Neural cell (in vitro differentiated cells): ENCODE data around the gene WDR19.
A peak's percentile ranks its signal among the peaks of the same experiment; 100 is the strongest.

Experiments used
- CTCF ChIP-seq: fragments of 450-650 bp; IDR thresholded peaks from 2 replicates; pipeline ENCODE4 v1.5.1; 2014; ENCODE audit warnings: antibody characterized with exemption, mild to moderate bottlenecking, moderate library complexity; ENCODE audit not compliant: poor library complexity, severe bottlenecking
- EZH2 ChIP-seq: fragments of 200-600, 300-800 bp; shearing (Covaris generic), sonication (generic); IDR thresholded peaks from 2 replicates; pipeline ENCODE4 v1.6.1; 2014; ENCODE audit warnings: antibody characterized with exemption, low read length, borderline replicate concordance, mild to moderate bottlenecking; ENCODE audit not compliant: insufficient read depth, poor library complexity, severe bottlenecking
- MXI1 ChIP-seq: fragments of 450-650 bp; conservative IDR thresholded peaks from 2 replicates; pipeline ENCODE4 v1.6.1; 2014; ENCODE audit warnings: antibody characterized with exemption, mild to moderate bottlenecking; ENCODE audit not compliant: poor library complexity, severe bottlenecking
- POLR2AphosphoS5 ChIP-seq: IDR thresholded peaks from 2 replicates; pipeline ENCODE4 v1.6.1; 2012
- RAD21 ChIP-seq: fragments of 450-650 bp; conservative IDR thresholded peaks from 2 replicates; pipeline ENCODE4 v1.6.1; 2014; ENCODE audit warnings: antibody characterized with exemption, mild to moderate bottlenecking, moderate library complexity
- TAF1 ChIP-seq: IDR thresholded peaks from 2 replicates; pipeline ENCODE4 v1.6.1; 2012; ENCODE audit warnings: low read depth

GRCh38 chr4:39181905-39182638 is at the start of gene WDR19:
- TF ChIP-seq TAF1 (peak; percentile 70), CTCF (peak; percentile 82), POLR2AphosphoS5 (peak; percentile 42), RAD21 (peak; percentile 67), EZH2 (no peak), MXI1 (peak; percentile 94)
